VCaP (cell line): Measurements from ENCODE around the gene NXN.

Experiments used
- H3K27ac ChIP-seq: fragments of 450-650 bp; 2 replicates; pipeline ENCODE4 v1.5.1; 2017
- CTCF ChIP-seq: fragments of 450-650 bp; conservative IDR thresholded peaks from 2 replicates; pipeline ENCODE4 v1.5.1; 2017; ENCODE audit warnings: mild to moderate bottlenecking, moderate library complexity

Gene NXN

GRCh38 chr17:901191-901950 is 78.2 kb downstream of the NXN start:
- no peak overlapping the region for H3K27ac ChIP-seq
- no peak for TF ChIP-seq CTCF

GRCh38 chr17:900336-900934 is 79.1 kb downstream of the NXN start:
- TF ChIP-seq CTCF = no peak
- no peak overlapping the region for H3K27ac ChIP-seq

GRCh38 chr17:897970-898619 is 81.5 kb downstream of the NXN start:
- no peak for TF ChIP-seq CTCF
- H3K27ac ChIP-seq = no peak overlapping the region

GRCh38 chr17:896953-897661 is 82.5 kb downstream of the NXN start:
- no peak for TF ChIP-seq CTCF
- H3K27ac ChIP-seq = no peak overlapping the region

DNA sequence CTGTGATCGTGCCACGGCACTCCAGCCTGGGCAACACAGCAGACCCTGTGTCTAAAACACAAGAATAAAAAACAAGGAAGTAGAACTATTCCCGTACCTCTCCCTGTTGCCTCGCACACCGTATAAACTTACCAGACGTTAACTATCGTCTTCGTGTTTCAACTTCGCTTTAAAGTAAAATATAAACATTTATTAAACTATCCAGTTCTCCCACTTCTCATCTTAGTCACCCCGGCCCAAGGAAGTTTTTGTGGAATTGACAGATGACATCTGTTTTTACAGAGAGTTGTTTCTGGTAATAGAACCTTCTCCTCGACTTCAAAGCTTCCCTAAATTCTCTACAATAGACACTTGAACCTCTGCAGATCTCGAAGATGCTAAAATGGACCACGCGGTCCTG is 83.1 kb downstream of the NXN start:
- H3K27ac ChIP-seq = no peak overlapping the region
- TF ChIP-seq CTCF = no peak

GRCh38 chr17:892958-893357 is 86.6 kb downstream of the NXN start:
- TF ChIP-seq CTCF = no peak
- H3K27ac ChIP-seq = no peak overlapping the region

DNA sequence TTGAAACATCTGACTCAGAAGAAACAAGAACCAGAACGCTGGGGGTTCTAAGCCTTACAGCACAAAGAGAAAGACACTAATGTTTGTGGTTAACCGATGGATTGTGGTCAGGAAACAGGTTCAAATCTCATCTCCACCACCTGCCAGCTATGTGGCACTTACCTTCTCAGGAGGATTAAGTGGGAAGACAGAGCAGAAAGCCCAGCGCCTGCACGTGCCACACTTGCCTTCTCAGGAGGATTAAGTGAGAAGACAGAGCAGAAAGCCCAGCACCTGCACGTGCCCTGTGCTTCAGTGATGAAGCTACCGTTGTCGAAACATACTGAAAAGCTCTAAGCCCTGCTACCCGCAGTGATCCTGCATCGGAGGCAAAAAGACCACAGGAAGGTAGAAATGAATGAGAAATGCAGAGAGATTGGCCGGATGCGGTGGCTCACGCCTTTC is 90.6 kb downstream of the NXN start:
- TF ChIP-seq CTCF = no peak
- H3K27ac ChIP-seq = no peak overlapping the region
